Breast epithelium (tissue), 4 donors: Measurements from ENCODE around the gene TOPBP1. TPM values are rescaled to one million over a fixed set of nuclear protein-coding genes. Genes with fewer than 3 reads are reported as not detected.
"Not testable (repeated sequence)": the region's sequence is repeated elsewhere in the genome, so short reads cannot be mapped to it uniquely, and the experiment has no call there.

Experiments
- DNase-seq, 2 donors: peaks; one replicate each; pipeline ENCODE4 v3.0.0-alpha.2; 2019; ENCODE audit warnings: low spot score in 2 of 2
- H3K27ac ChIP-seq, 2 donors: fragments of 200-600 bp; sonication (generic) in 1 of 2; one replicate each; pipeline ENCODE4 v1.5.1; 2016 to 2019; ENCODE audit warnings: mild to moderate bottlenecking in 1 of 2
- H3K27me3 ChIP-seq, 2 donors: fragments of 200-600 bp; sonication (generic) in 1 of 2; one replicate each; pipeline versions ENCODE4 v1.5.1 to v1.6.0; 2017 to 2019; ENCODE audit warnings: control low read depth in 1 of 2, mild to moderate bottlenecking in 1 of 2
- H3K36me3 ChIP-seq: fragments of 200-600 bp; one replicate; pipeline ENCODE4 v1.5.1; 2019
- H3K4me1 ChIP-seq, 2 donors: fragments of 200-600 bp; sonication (generic); one replicate each; pipeline ENCODE4 v1.5.1; 2016 to 2019; ENCODE audit warnings: control low read depth in 1 of 2
- H3K4me3 ChIP-seq, 3 donors: fragments of 200-600 bp; sonication (generic); 1 replicate in 2 of 3; 2 replicates in 1 of 3; pipeline ENCODE4 v1.5.1; 2016 to 2019; ENCODE audit warnings: mild to moderate bottlenecking in 3 of 3, moderate library complexity in 2 of 3
- H3K9me3 ChIP-seq, 2 donors: fragments of 200-600 bp; sonication (generic) in 1 of 2; one replicate each; pipeline ENCODE4 v1.5.1; 2016 to 2019; ENCODE audit warnings: control low read depth in 1 of 2
- POLR2A ChIP-seq: fragments of 450-650 bp; IDR thresholded peaks from one replicate; pipeline ENCODE4 v1.6.1; 2016; ENCODE audit warnings: antibody characterized with exemption, mild to moderate bottlenecking, moderate library complexity
- POLR2AphosphoS5 ChIP-seq, 3 donors: sonication (generic); formaldehyde crosslinking; IDR thresholded peaks; one replicate each; pipeline ENCODE4 v1.6.1; 2017; ENCODE audit warnings: antibody characterized with exemption in 3 of 3
- intact Hi-C: fragments of 100-400 bp; cut with DNase I; formaldehyde crosslinking; loops from one replicate; pipeline ENCODE4 v1.15.1; 2023; ENCODE audit warnings: low total_unique reads
- total RNA-seq, 3 donors: library from RNA; depleted of rRNA; stranded (reverse); fragments of >200 nt; gene quantifications; one replicate each; pipeline ENCODE4 v1.1.0, GENCODE V29; 2016
- TF ChIP-seq, protein P1 (sequence below), 3 donors: fragments of 450-650 bp; IDR thresholded peaks; one replicate each; pipeline ENCODE4 v1.5.1; 2016 to 2017; ENCODE audit warnings: antibody characterized with exemption in 3 of 3, mild to moderate bottlenecking in 3 of 3, moderate library complexity in 3 of 3

Gene TOPBP1
- total RNA-seq, 3 donors from 2014 or later, result 33.4 to 58.1 (median 38.7) TPM

DNA sequence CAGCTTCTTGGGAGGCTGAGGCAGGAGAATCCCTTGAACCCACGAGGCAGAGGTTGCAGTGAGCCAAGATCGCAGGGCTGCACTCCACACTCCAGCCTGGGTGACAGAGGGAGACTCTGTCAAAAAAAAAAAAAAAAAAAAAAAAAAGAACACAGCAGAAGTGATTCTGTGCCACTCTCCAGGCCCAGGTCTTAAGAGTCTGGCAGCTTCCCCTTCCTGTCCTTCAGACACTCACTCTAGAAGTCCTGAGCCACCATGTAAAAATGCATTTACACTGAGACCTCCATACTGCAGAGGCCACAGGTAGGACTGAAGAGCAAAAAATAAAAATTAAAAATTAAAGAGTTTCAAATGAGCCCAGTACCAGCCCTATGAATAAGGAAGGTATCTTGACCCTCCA, 100.1 kb downstream of the TOPBP1 start:
- Histone ChIP-seq H3K9me3 (no peaks in the 10 kb centered on the region), H3K4me1 (no peaks in the 10 kb centered on the region), H3K4me3 (no peak overlapping the region), H3K36me3 (no peaks in the 10 kb centered on the region), H3K27me3 (no peaks in the 10 kb centered on the region), H3K27ac (no peak overlapping the region)
- TF ChIP-seq, protein P1, sequence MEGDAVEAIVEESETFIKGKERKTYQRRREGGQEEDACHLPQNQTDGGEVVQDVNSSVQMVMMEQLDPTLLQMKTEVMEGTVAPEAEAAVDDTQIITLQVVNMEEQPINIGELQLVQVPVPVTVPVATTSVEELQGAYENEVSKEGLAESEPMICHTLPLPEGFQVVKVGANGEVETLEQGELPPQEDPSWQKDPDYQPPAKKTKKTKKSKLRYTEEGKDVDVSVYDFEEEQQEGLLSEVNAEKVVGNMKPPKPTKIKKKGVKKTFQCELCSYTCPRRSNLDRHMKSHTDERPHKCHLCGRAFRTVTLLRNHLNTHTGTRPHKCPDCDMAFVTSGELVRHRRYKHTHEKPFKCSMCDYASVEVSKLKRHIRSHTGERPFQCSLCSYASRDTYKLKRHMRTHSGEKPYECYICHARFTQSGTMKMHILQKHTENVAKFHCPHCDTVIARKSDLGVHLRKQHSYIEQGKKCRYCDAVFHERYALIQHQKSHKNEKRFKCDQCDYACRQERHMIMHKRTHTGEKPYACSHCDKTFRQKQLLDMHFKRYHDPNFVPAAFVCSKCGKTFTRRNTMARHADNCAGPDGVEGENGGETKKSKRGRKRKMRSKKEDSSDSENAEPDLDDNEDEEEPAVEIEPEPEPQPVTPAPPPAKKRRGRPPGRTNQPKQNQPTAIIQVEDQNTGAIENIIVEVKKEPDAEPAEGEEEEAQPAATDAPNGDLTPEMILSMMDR (IDR thresholded peaks at IDR 0.05), result no peak
- no peak for TF ChIP-seq POLR2A
- no peak for TF ChIP-seq POLR2AphosphoS5 (IDR thresholded peaks at IDR 0.05)
- no peak for DNase-seq
- intact Hi-C loops, result no loop called here

DNA sequence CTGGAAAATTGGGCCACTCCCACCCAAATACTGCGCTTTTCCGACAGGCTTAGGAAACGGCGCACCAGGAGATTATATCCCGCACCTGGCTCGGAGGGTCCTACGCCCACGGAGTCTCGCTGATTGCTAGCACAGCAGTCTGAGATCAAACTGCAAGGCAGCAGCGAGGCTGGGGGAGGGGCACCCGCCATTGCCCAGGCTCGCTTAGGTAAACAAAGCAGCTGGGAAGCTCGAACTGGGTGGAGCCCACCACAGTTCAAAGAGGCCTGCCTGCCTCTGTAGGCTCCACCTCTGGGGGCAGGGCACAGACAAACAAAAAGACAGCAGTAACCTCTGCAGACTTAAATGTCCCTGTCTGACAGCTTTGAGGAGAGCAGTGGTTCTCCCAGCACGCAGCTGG, 110.2 kb downstream of the TOPBP1 start:
- H3K9me3 ChIP-seq, H3K27ac ChIP-seq, intact Hi-C loops, H3K36me3 ChIP-seq, DNase-seq, H3K4me1 ChIP-seq, H3K27me3 ChIP-seq, H3K4me3 ChIP-seq: not testable (repeated sequence)

Other genes starting within 250 kb of the TOPBP1 start
- gene CDV3, start 88.3 kb downstream of the TOPBP1 start, total RNA-seq, result 100 to 1,000 TPM; 119 to 188 (median 141) TPM
- 10 to 100 TPM in 1 of 3 donors, 1 to 10 TPM in 2; 6.3 to 22.9 (median 8.5) TPM for gene TF, start 84.5 kb upstream of the TOPBP1 start, total RNA-seq
- gene SRPRB, start 143.9 kb upstream of the TOPBP1 start, total RNA-seq, result 10 to 100 TPM; 17.1 to 35.1 (median 28.4) TPM
- gene RAB6B, start 233.9 kb upstream of the TOPBP1 start, total RNA-seq, result 1 to 10 TPM; 1.8 to 3.9 (median 3.4) TPM